GM19240 (cell line): ENCODE measurements around the gene BORCS8.
"Not testable (repeated sequence)": the region's sequence is repeated elsewhere in the genome, so short reads cannot be mapped to it uniquely, and the experiment has no call there.

ENCODE experiments used
- DNase-seq: peaks from one replicate; pipeline ENCODE4 v3.0.0; 2011; ENCODE audit warnings: low spot score; ENCODE audit not compliant: insufficient read length

Gene BORCS8

GRCh38 chr19:19192078-19192882 lies at the start of gene BORCS8, which contains the start of gene RFXANK:
TSS of gene BORCS8 (minus strand) at chr19:19192152. CDS start at chr19:19192117, 35 bp downstream.
TSS of gene RFXANK (plus strand) at chr19:19192258. CDS start at chr19:19193947, 1,689 bp downstream.
- peak; percentile 92 for DNase-seq

DNA sequence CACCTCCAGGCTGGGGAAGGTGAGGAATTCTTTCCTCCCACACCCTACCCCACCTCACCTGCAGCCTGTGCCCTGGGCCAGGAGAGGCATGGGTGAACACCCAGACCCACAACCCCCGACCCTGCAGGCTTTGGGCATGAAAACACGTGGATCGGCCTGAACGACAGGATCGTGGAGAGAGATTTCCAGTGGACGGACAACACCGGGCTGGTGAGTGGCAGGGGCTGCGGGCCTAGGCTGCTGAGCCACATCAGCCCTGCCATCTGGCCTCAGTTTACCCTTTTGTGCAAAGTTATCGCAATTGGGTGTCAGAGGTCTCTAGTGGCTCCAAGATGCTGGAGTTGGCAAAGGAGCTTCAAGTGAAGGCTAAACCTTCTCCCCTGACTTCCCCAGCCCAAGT lies 48.5 kb upstream of the BORCS8 start:
- no peak for DNase-seq

DNA sequence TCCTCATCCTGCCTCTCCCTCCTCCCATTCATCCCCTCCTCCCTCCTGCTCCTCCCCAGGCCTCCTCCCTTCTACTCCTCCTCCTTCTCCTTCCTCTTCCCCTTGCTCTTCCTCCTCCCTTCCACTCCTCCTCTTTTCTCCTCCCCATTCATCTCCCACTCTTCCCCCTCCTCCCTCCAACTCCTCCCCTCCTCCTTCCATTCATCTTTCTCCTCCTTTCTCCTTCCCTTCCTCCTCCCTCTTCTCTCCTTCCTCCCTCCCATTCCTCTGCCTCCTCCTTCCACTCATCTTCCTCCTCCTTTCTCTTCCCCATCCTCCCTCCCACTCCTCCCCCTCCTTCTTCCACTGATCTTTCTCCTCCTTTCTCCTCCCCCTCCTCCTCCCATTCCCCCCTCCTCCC lies 47.7 kb upstream of the BORCS8 start:
- DNase-seq, result no peak

- no peak for DNase-seq
Observed at GRCh38 chr19:19238126-19238894, 46.4 kb upstream of the BORCS8 start.

GRCh38 chr19:19236173-19236572 lies 44.2 kb upstream of the BORCS8 start:
- no peak for DNase-seq

DNA sequence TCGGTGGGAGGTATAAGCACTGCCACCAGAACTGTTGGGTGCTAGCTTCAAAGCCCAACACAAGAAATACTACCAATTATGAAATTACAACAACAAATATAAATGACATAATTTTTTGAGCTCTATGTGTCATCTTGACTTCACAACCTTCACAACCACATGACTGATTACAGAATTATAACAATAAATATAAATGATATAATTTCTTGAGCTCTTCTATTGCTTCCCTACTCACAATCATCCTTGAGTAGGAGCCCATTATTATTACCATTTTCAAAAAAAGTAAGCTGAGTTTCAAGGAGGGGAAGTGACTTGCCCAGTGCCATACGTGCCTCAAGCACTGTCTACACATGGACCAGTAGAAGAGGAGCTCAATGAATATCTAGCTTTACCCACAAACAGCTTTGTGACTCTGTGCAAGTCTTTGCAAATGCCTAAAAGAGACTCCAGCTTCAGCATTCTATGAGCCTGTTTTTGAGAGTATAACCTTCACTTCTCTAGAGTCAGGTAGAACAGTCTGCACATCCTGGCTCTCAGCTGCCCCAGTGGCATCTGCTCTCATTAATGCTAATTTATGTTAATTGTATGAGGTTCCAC lies 42.4 kb upstream of the BORCS8 start:
- no peak for DNase-seq

DNA sequence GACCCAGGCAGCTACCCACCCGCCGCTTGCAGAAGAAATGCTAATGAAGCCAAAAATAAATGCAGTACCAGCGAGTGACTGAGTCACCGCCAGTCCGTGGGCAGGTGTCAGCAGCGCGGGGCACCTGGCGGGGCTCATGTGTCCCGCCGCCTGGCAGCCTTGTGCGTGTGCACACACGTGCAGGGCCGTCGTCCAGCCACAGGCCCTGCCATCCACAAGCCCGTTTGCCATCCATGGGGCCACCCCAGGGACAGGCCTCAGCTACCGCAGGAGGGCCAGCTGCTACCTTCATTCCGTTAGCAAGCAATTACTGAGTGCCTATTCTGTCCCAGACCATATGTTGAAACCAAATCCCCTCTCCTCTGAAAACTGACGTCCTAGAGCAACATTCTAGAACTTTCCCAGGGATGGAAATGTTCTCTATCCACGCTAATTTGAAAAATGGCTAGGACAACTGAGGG lies 40.3 kb upstream of the BORCS8 start:
- DNase-seq, result no peak

GRCh38 chr19:19230999-19231398 lies 39.0 kb upstream of the BORCS8 start:
- no peak for DNase-seq

DNA sequence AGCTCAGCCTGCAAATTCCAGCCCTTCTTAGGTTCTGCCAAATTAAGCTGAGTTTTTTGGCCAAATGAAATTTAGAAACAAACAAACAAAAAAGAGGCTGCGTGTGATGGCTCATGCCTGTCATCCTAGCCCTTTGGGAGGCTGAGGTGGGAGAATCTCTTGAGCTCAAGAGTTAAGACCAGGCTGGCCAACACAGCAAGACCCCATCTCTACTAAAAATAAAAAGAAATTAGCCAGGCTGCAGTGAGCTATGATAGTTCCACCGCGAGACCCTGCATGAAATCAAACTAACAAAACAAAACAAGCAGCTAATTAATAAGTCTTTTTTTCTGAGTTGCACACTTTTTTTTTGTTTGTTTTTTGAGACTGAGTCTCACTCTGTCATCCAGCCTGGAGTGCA lies 37.7 kb upstream of the BORCS8 start:
- DNase-seq, result no peak

GRCh38 chr19:19227217-19227616 lies 35.3 kb upstream of the BORCS8 start:
- DNase-seq, result no peak

DNA sequence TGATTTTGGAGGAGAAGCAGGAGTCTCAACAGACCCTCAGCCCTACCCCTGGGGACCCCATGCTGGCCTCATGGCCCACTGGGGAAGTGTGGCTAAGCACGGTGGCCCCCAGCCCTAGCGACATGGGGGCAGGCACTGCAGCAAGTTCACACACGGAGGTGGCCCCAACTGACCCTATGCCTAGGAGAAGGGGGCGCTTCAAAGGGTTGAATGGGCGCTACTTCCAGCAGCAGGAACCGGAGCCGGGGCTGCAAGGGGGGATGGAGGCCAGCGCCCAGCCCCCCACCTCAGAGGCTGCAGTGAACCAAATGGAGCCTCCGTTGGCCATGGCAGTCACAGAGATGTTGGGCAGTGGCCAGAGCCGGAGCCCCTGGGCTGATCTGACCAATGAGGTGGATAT lies 34.7 kb upstream of the BORCS8 start:
- DNase-seq, result no peak

- no peak for DNase-seq
Observed at GRCh38 chr19:19226204-19226603, 34.3 kb upstream of the BORCS8 start.

- peak; percentile 88 for DNase-seq
Observed at GRCh38 chr19:19224852-19225494, 33.0 kb upstream of the BORCS8 start.

GRCh38 chr19:19224150-19224851 lies 32.3 kb upstream of the BORCS8 start:
- DNase-seq, result no peak

- no peak for DNase-seq
Observed at GRCh38 chr19:19223636-19224035, 31.7 kb upstream of the BORCS8 start.

DNA sequence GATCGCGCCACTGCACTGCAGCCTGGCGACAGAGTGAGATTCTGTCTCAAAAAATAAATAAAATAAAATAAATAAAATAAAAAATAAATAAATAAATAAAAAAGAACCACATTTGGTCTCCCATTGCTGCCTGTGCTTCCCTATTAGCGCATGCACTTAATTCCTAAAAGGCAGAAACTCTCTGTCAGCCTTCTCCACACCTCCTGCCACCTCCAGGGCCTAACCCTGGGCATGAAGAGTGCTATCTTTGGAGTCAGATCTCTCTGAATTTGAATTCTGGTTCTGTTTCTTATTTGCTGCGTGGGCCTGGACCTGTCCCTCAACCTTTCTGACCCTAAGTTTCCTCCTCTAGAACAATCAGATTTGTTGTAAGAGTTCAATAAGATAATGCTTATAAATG lies 31.1 kb upstream of the BORCS8 start:
- DNase-seq, result no peak

DNA sequence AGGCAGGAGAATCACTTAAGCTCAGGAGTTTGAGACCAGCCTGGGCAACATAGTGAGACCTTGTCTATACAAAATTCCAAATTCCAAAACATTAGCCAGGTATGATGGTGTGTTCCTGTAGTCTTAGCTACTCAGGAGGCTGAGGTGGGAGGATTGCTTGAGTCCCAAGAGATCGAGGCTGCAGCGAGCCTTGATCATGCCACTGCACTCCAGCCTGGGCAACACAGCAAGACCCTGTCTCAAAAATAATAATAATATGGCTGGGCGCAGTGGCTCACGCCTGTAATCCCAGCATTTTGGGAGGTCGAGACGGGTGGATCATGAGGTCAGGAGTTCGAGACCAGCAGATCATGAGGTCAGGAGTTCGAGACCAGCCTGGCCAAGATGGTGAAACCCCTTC lies 29.0 kb upstream of the BORCS8 start:
- DNase-seq, result not testable (repeated sequence)

GRCh38 chr19:19218911-19219310 lies 27.0 kb upstream of the BORCS8 start:
- no peak for DNase-seq

DNA sequence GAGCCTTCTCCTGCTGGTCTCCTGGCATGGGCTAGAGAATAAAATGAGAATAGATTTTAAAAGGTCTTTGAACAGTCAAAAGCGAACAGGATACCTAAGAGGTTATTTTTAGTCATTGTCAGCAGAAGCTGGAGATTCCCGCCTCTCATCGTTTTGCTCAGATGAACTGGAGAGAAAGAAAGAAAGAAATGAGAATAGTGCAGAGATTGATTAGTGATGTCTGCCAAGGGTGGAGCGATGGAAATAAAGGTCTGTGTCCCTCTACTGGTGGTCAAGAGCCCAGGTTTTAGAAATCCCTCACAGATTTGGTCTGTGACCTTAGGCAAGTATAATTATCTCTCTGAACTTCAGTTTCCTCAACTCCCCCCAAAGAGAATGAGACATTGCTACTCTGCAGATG lies 25.1 kb upstream of the BORCS8 start:
- DNase-seq, result no peak

DNA sequence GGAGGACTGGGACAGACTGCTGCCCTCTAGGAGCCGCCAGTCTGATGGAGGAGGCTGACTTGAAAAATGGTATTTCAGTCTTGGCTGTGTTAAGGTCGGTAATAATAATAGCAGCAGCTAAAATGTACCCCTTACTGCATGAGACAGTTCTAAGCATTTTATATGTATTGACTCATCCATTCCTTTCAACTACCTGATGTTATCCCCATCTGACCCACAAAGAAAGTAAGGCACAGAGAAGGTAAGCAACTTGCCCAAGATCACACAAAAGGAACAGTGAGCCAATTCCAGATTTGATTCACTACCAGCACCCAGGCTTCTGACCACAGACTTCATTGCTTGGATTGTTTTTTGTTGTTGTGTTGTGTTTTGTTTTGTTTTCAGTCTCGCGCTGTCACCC lies 23.8 kb upstream of the BORCS8 start:
- DNase-seq, result no peak

DNA sequence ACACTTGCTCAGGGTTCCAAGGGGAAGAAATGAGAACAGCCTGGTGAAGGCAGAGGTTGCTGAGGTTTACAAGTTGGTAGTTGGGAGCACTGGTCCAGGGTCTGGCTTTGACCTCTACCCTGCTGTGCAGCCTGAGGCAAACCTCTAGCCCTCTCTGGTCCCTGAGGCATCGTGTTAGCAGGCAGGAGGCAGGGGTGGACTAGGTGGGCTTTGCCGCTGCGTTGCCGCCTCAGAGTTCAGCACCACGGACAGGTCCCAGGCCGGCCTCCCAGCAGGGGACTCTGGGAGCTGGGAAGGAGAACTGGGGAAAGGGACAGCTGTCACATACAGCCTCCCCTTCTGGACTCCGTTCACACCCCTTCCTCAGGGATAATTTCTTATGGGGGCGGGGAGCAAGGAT lies 22.9 kb upstream of the BORCS8 start:
- DNase-seq, result no peak
